Measurements from ENCODE around the gene FANCM.

DNA sequence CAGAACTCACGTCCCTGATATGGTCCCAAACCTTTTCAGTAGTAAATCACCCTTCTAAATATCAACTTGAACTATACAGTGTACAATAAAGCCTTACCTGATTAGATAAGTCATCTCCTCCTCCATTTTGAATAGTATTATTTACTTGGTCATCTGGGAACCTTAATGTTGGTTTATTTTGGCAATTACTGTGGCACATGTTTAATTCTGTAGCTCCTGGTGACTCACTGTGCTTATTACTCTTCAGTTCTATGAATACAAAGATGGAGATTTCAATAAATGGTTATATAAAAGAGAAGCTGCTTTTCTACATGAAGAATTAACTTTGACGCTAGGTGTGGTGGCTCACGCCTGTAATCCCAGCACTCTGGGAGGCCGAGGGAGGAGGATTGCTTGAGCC lies 91.8 kb downstream of the FANCM start:
- no peak for TF ChIP-seq POLR2AphosphoS5 (IDR thresholded peaks at IDR 0.05; ENCODE audit: borderline replicate concordance, low read depth, low read length)
- no peak for TF ChIP-seq EZH2 (IDR thresholded peaks at IDR 0.05)
- TF ChIP-seq FOXP2 (optimal IDR thresholded peaks at IDR 0.05; ENCODE audit: control extremely low read depth, extremely low read length, insufficient read depth) = no peak

Data from SK-N-MC (cell line).